ENCODE measurements around the gene PTGER1.

Gene PTGER1

GRCh38 chr19:14497228-14497921 lies 22.2 kb upstream of the PTGER1 start:
- no peak for DNase-seq

GRCh38 chr19:14496834-14497227 lies 21.7 kb upstream of the PTGER1 start:
- DNase-seq, result no peak

- peak; percentile 92 for DNase-seq
Measured at GRCh38 chr19:14496029-14496833, 21.1 kb upstream of the PTGER1 start, which contains the start of gene GIPC1. TSS of gene GIPC1 (minus strand) at chr19:14496127. CDS start at chr19:14482976, 13,151 bp downstream.

- DNase-seq, result no peak
Measured at GRCh38 chr19:14495672-14496028, 20.5 kb upstream of the PTGER1 start.

- no peak for DNase-seq
Measured at GRCh38 chr19:14494910-14495671, 19.9 kb upstream of the PTGER1 start.

GRCh38 chr19:14494411-14494810 lies 19.3 kb upstream of the PTGER1 start:
- no peak for DNase-seq

- DNase-seq, result no peak
Measured at GRCh38 chr19:14492756-14493337, 17.7 kb upstream of the PTGER1 start.

GRCh38 chr19:14487370-14488125 lies 12.4 kb upstream of the PTGER1 start:
- no peak for DNase-seq

GRCh38 chr19:14482172-14482941 lies 7.2 kb upstream of the PTGER1 start:
- DNase-seq, result no peak

GRCh38 chr19:14480700-14481079 lies 5.5 kb upstream of the PTGER1 start:
- no peak for DNase-seq

- DNase-seq, result peak; percentile 60
Measured at GRCh38 chr19:14479975-14480699, 5.0 kb upstream of the PTGER1 start.

- no peak for DNase-seq
Measured at GRCh38 chr19:14479309-14479974, 4.3 kb upstream of the PTGER1 start.

- no peak for DNase-seq
Measured at GRCh38 chr19:14478113-14478545, 3.0 kb upstream of the PTGER1 start.

- no peak for DNase-seq
Measured at GRCh38 chr19:14477418-14478112, 2.4 kb upstream of the PTGER1 start.

GRCh38 chr19:14476673-14477401 lies 1.7 kb upstream of the PTGER1 start:
- no peak for DNase-seq

GRCh38 chr19:14476327-14476672 lies 1.1 kb upstream of the PTGER1 start:
- no peak for DNase-seq

- no peak for DNase-seq
Measured at GRCh38 chr19:14474827-14475226, 327 bp downstream of the PTGER1 start.

GRCh38 chr19:14473978-14474578 lies 1.1 kb downstream of the PTGER1 start:
- DNase-seq, result no peak

All from GDM1 (cell line).